Glutamatergic neuron (in vitro differentiated cells): ENCODE measurements around the gene HHATL. TPM values are rescaled to one million over a fixed set of nuclear protein-coding genes. Genes with fewer than 3 reads are reported as not detected.
A peak's percentile ranks its signal among the peaks of the same experiment; 100 is the strongest.

Experiments used
- DNase-seq: peaks from one replicate; pipeline ENCODE4 v3.0.0; 2022
- H3K27ac Mint-ChIP-seq: one replicate; pipeline ENCODE4 v1.8.0; 2020; ENCODE audit warnings: mild to moderate bottlenecking, mixed read lengths, inconsistent platforms; ENCODE audit not compliant: unreplicated experiment
- H3K27me3 Mint-ChIP-seq: one replicate; pipeline ENCODE4 v1.8.0; 2020; ENCODE audit warnings: mild to moderate bottlenecking, moderate library complexity, mixed read lengths, inconsistent platforms; ENCODE audit not compliant: unreplicated experiment
- H3K36me3 Mint-ChIP-seq: one replicate; pipeline ENCODE4 v1.8.0; 2020; ENCODE audit warnings: mild to moderate bottlenecking, mixed read lengths, inconsistent platforms; ENCODE audit not compliant: unreplicated experiment
- H3K4me1 Mint-ChIP-seq: one replicate; pipeline ENCODE4 v1.8.0; 2020; ENCODE audit warnings: mild to moderate bottlenecking, low read depth, mixed read lengths, inconsistent platforms; ENCODE audit not compliant: unreplicated experiment
- H3K4me3 Mint-ChIP-seq: one replicate; pipeline ENCODE4 v1.8.0; 2020; ENCODE audit warnings: mild to moderate bottlenecking, mixed read lengths, inconsistent platforms; ENCODE audit not compliant: unreplicated experiment
- H3K9me3 Mint-ChIP-seq: one replicate; pipeline ENCODE4 v1.8.0; 2020; ENCODE audit warnings: mild to moderate bottlenecking, moderate library complexity, mixed read lengths, inconsistent platforms; ENCODE audit not compliant: unreplicated experiment
- CTCF ChIP-seq: fragments of 200-600 bp; sonication (generic); IDR thresholded peaks from one replicate; pipeline ENCODE4 v1.5.0; 2021; ENCODE audit not compliant: partially characterized antibody, unreplicated experiment
- total RNA-seq: library from RNA; stranded (reverse); fragmentation: NEBNext Ultra II Directional; extraction: Animal tissue kit (Norgen Biotek cat#: 25700); gene quantifications from one replicate; pipeline ENCODE4 v1.2.1, GENCODE V29; 2021; ENCODE audit not compliant: unreplicated experiment

Gene HHATL
- total RNA-seq, 1 donor from 2014 or later = 7.6 TPM

GRCh38 chr3:42689421-42690014 lies 13.1 kb downstream of the HHATL start:
- DNase-seq = no peak
- Mint-ChIP-seq H3K27me3 (peaks cover 10% of the 10 kb centered on the region), H3K4me3 (peak overlapping the region; percentile 51), H3K9me3 (peaks cover 16% of the 10 kb centered on the region), H3K36me3 (no peaks in the 10 kb centered on the region), H3K27ac (peak overlapping the region; percentile 77), H3K4me1 (peaks cover 34% of the 10 kb centered on the region)
- no peak for TF ChIP-seq CTCF

GRCh38 chr3:42688487-42689420 lies 13.8 kb downstream of the HHATL start:
- Mint-ChIP-seq H3K4me3 (no peak overlapping the region), H3K36me3 (no peaks in the 10 kb centered on the region), H3K27ac (peak overlapping the region; percentile 77), H3K4me1 (peaks cover 34% of the 10 kb centered on the region), H3K27me3 (peaks cover 10% of the 10 kb centered on the region), H3K9me3 (peaks cover 16% of the 10 kb centered on the region)
- no peak for TF ChIP-seq CTCF
- no peak for DNase-seq

- Mint-ChIP-seq H3K9me3 (peaks cover 16% of the 10 kb centered on the region), H3K4me3 (no peak overlapping the region), H3K27me3 (peaks cover 10% of the 10 kb centered on the region), H3K36me3 (no peaks in the 10 kb centered on the region), H3K4me1 (peaks cover 34% of the 10 kb centered on the region), H3K27ac (no peak overlapping the region)
- TF ChIP-seq CTCF = no peak
- DNase-seq = no peak
Observed at GRCh38 chr3:42688016-42688415, 14.6 kb downstream of the HHATL start.

DNA sequence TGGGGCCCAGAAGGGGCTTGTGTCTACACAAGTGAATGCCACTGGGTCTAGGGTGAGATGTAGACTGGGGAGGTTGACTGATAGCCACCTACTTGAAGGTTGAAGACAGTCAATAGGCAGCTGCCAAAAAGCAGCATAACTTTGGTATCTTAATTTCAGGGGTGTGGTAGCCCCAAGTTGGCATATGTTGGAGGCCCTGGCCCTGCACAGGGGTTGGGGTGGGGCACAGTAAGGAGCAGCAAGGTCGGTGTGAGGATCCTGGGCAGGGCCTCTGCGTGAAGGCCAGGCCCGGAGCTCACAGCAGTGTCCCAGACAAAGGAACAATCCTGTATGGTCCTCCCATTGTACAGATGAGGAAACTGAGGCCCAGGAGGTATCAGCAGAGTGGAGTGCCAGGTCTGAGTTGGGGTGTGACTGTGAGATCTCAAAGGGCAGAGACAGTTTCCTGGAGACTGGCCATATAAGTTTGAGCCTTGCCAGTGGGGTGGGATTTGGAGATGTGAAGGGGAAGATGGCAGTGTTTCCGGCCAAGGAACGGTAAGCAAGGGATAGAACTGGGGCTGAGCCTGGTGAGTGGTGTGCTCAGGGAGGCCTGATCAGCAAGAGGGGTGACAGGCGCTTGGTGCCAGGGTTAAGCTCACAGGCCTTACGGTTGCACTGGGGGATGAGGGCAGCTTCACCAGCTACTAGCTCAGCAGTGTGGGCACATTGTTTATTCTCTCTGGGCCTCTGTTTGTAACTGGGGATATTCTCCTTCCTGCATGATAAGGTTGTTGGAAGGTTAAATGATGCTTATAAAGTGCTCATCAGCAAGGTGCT lies 15.6 kb downstream of the HHATL start:
- Mint-ChIP-seq H3K9me3 (peaks cover 16% of the 10 kb centered on the region), H3K36me3 (no peaks in the 10 kb centered on the region), H3K27me3 (peaks cover 10% of the 10 kb centered on the region), H3K4me3 (no peak overlapping the region), H3K27ac (no peak overlapping the region), H3K4me1 (peaks cover 34% of the 10 kb centered on the region)
- TF ChIP-seq CTCF = no peak
- DNase-seq = no peak
